Activated CD8-positive, alpha-beta T cell treated with anti-CD3 and anti-CD28 coated beads for 36 hours (primary cell): ENCODE data around the gene SDCCAG8. TPM values are rescaled to one million over a fixed set of nuclear protein-coding genes. Genes with fewer than 3 reads are reported as not detected.

ENCODE experiments used
- ATAC-seq: fragments of 200-7000 bp; cut with Tn5 transposase; one replicate; pipeline ENCODE4 v1.10.0; 2021; ENCODE audit warnings: mild to moderate bottlenecking, moderate library complexity
- CTCF ChIA-PET: fragments of 350-600 bp; sonication (Branson Sonifier 250); formaldehyde crosslinking; loops from one replicate; lab custom pipeline; 2021; ENCODE audit warnings: antibody characterized with exemption; lab: Charles Lee
- POLR2A ChIA-PET: fragments of 350-600 bp; sonication (Branson Sonifier 250); formaldehyde crosslinking; loops from one replicate; lab custom pipeline; 2021; ENCODE audit warnings: antibody characterized with exemption; lab: Charles Lee
- DNase-seq: peaks from one replicate; pipeline ENCODE4 v3.0.0-alpha.2; 2020
- H3K27ac Mint-ChIP-seq: one replicate; pipeline ENCODE4 v1.8.0; 2021; ENCODE audit warnings: mild to moderate bottlenecking, mixed read lengths
- H3K27me3 Mint-ChIP-seq: one replicate; pipeline ENCODE4 v1.8.0; 2021; ENCODE audit warnings: mixed read lengths
- H3K36me3 Mint-ChIP-seq: one replicate; pipeline ENCODE4 v1.8.0; 2021; ENCODE audit warnings: low read depth, mixed read lengths
- H3K4me1 Mint-ChIP-seq: one replicate; pipeline ENCODE4 v1.8.0; 2021; ENCODE audit warnings: low read depth, mixed read lengths
- H3K4me3 Mint-ChIP-seq: one replicate; pipeline ENCODE4 v1.8.0; 2021; ENCODE audit warnings: mild to moderate bottlenecking, moderate library complexity, mixed read lengths
- H3K9me3 Mint-ChIP-seq: one replicate; pipeline ENCODE4 v1.8.0; 2021; ENCODE audit warnings: mixed read lengths
- CTCF ChIP-seq: fragments of 200-600 bp; IDR thresholded peaks from one replicate; pipeline ENCODE4 v1.8.0; 2022; ENCODE audit warnings: antibody characterized with exemption, mild to moderate bottlenecking
- intact Hi-C: fragments of 100-400 bp; cut with micrococcal nuclease; formaldehyde crosslinking; loops from one replicate; pipeline ENCODE4 v1.10.0; 2022
- total RNA-seq, 2 experiments: library from RNA; stranded (reverse); gene quantifications; one replicate each; pipeline ENCODE4 v1.2.3, GENCODE V29; 2021

Gene SDCCAG8
- total RNA-seq, 2 experiments from 2014 or later, result 22.4 to 22.6 TPM

GRCh38 chr1:243233908-243234307 lies 21.9 kb upstream of the SDCCAG8 start:
- Mint-ChIP-seq H3K27ac (no peak overlapping the region), H3K36me3 (peaks cover 50% of the 10 kb centered on the region), H3K4me1 (peaks cover 8% of the 10 kb centered on the region), H3K9me3 (peaks cover 25% of the 10 kb centered on the region), H3K27me3 (no peaks in the 10 kb centered on the region), H3K4me3 (no peak overlapping the region)
- TF ChIP-seq CTCF, result no peak
- ATAC-seq (no peak), DNase-seq (no peak)
- ChIA-PET POLR2A (interaction anchor here (0.6 to 3.6 kb wide), 3 partner anchors 9 to 25 kb away, joined by 3 to 12 read pairs (median 5); no protein-coding TSS in a partner anchor), CTCF (interaction anchor here (1.8 kb wide), 1 partner anchor 19 kb away, joined by 5 read pairs; no protein-coding TSS in a partner anchor)
- intact Hi-C loops, result no loop called here

DNA sequence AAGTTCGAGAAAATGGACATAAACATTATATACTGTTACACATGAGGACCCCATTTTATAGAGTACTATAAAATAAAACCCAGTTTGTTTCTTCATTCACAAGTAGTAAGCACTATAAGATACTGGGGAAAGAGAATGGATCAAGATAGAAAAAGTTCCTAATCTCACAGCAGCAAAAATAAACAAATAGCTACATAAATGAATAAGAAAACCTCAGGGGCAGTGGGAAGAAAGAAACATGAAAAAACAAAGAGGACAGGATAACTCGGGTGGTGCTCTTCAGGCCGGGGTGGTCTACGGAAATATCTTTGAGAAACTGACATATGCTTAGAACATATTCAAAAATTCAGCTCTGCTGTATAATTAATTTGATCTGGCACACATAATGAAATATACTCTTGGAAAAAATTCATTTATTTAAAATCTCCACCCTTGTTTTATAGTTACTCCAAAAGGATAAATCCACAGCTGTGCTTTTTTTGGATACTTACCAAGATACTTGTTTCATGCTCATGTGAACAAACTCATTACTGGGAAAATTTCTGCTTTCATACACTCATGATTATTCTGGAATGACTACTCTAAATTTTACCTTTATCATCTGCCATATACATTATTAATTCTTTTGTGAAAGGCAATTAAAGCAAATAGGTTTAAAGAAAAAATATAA lies 20.7 kb upstream of the SDCCAG8 start:
- Mint-ChIP-seq H3K27me3 (no peaks in the 10 kb centered on the region), H3K4me3 (no peak overlapping the region), H3K36me3 (peaks cover 42% of the 10 kb centered on the region), H3K27ac (no peak overlapping the region), H3K9me3 (peaks cover 18% of the 10 kb centered on the region), H3K4me1 (peaks cover 4% of the 10 kb centered on the region)
- no peak for TF ChIP-seq CTCF
- no peak for DNase-seq
- intact Hi-C loops, result no loop called here
- ChIA-PET POLR2A (interaction anchor here (1.8 to 3.6 kb wide), 2 partner anchors 8 to 19 kb away, joined by 5 to 12 read pairs; no protein-coding TSS in a partner anchor), CTCF (interaction anchor here (0.6 to 1.8 kb wide), 2 partner anchors 18 to 21 kb away, joined by 3 to 5 read pairs; partner anchors contain the start of gene SDCCAG8)
- no peak for ATAC-seq

- ATAC-seq, result no peak
- DNase-seq, result no peak
- intact Hi-C loops, result no loop called here
- peaks cover 37% of the 10 kb centered on the region for H3K36me3 Mint-ChIP-seq
- no peak overlapping the region for H3K27ac Mint-ChIP-seq
- H3K4me1 Mint-ChIP-seq, result peaks cover 5% of the 10 kb centered on the region
- H3K9me3 Mint-ChIP-seq, result peaks cover 10% of the 10 kb centered on the region
- ChIA-PET CTCF (interaction anchor here (0.9 kb wide), 1 partner anchor 679 kb away, joined by 3 read pairs; no protein-coding TSS in a partner anchor), POLR2A (interaction anchor here (0.9 kb wide), 1 partner anchor 18 kb away, joined by 3 read pairs; the partner anchor contains the start of gene CEP170)
- H3K4me3 Mint-ChIP-seq, result no peak overlapping the region
- no peak for TF ChIP-seq CTCF
- no peaks in the 10 kb centered on the region for H3K27me3 Mint-ChIP-seq
Observed at GRCh38 chr1:243236604-243237252, 19.1 kb upstream of the SDCCAG8 start.

DNA sequence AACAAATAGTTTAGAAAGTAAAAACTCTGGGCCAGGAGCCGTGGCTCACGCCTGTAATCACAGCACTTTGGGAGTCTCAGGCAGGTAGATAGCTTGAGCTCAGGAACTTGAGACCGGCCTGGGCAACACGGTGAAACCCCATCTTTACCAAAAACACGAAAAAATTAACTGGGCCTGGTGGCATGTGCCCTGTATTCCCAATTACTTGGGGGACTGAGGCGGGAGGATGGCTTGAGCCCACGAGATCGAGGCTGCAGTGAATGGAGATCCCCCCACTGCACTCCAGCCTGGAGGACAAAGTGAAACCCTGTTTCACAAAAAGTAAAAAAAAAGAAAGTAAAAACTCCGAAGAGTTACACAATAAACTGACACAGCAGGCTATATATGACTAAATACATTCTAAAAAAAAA lies 11.4 kb upstream of the SDCCAG8 start:
- H3K9me3 Mint-ChIP-seq, result peaks cover 3% of the 10 kb centered on the region
- no peak overlapping the region for H3K4me3 Mint-ChIP-seq
- intact Hi-C loops, result no loop called here
- H3K27ac Mint-ChIP-seq, result no peak overlapping the region
- ATAC-seq, result no peak
- POLR2A ChIA-PET, result no interaction called here
- peaks cover 26% of the 10 kb centered on the region for H3K36me3 Mint-ChIP-seq
- TF ChIP-seq CTCF, result no peak
- CTCF ChIA-PET, result interaction anchor here (1.7 kb wide), 1 partner anchor 9 kb away, joined by 3 read pairs; no protein-coding TSS in a partner anchor
- peaks cover 19% of the 10 kb centered on the region for H3K4me1 Mint-ChIP-seq
- DNase-seq, result no peak
- H3K27me3 Mint-ChIP-seq, result no peaks in the 10 kb centered on the region
